Breast epithelium (tissue), 4 donors: ENCODE data around the gene PTH2. TPM values are rescaled to one million over a fixed set of nuclear protein-coding genes. Genes with fewer than 3 reads are reported as not detected.
"Not testable (repeated sequence)": the region's sequence is repeated elsewhere in the genome, so short reads cannot be mapped to it uniquely, and the experiment has no call there.

ENCODE experiments used
- DNase-seq, 2 donors: peaks; one replicate each; pipeline ENCODE4 v3.0.0-alpha.2; 2019; ENCODE audit warnings: low spot score in 2 of 2
- H3K27ac ChIP-seq, 2 donors: fragments of 200-600 bp; sonication (generic) in 1 of 2; one replicate each; pipeline ENCODE4 v1.5.1; 2016 to 2019; ENCODE audit warnings: mild to moderate bottlenecking in 1 of 2
- H3K27me3 ChIP-seq, 2 donors: fragments of 200-600 bp; sonication (generic) in 1 of 2; one replicate each; pipeline versions ENCODE4 v1.5.1 to v1.6.0; 2017 to 2019; ENCODE audit warnings: control low read depth in 1 of 2, mild to moderate bottlenecking in 1 of 2
- H3K36me3 ChIP-seq: fragments of 200-600 bp; one replicate; pipeline ENCODE4 v1.5.1; 2019
- H3K4me1 ChIP-seq, 2 donors: fragments of 200-600 bp; sonication (generic); one replicate each; pipeline ENCODE4 v1.5.1; 2016 to 2019; ENCODE audit warnings: control low read depth in 1 of 2
- H3K4me3 ChIP-seq, 3 donors: fragments of 200-600 bp; sonication (generic); 1 replicate in 2 of 3; 2 replicates in 1 of 3; pipeline ENCODE4 v1.5.1; 2016 to 2019; ENCODE audit warnings: mild to moderate bottlenecking in 3 of 3, moderate library complexity in 2 of 3
- H3K9me3 ChIP-seq, 2 donors: fragments of 200-600 bp; sonication (generic) in 1 of 2; one replicate each; pipeline ENCODE4 v1.5.1; 2016 to 2019; ENCODE audit warnings: control low read depth in 1 of 2
- CTCF ChIP-seq, 3 donors: fragments of 450-650 bp; IDR thresholded peaks; one replicate each; pipeline ENCODE4 v1.5.1; 2016 to 2017; ENCODE audit warnings: antibody characterized with exemption in 3 of 3, mild to moderate bottlenecking in 3 of 3, moderate library complexity in 3 of 3
- POLR2A ChIP-seq: fragments of 450-650 bp; IDR thresholded peaks from one replicate; pipeline ENCODE4 v1.6.1; 2016; ENCODE audit warnings: antibody characterized with exemption, mild to moderate bottlenecking, moderate library complexity
- POLR2AphosphoS5 ChIP-seq, 3 donors: sonication (generic); formaldehyde crosslinking; IDR thresholded peaks; one replicate each; pipeline ENCODE4 v1.6.1; 2017; ENCODE audit warnings: antibody characterized with exemption in 3 of 3
- intact Hi-C: fragments of 100-400 bp; cut with DNase I; formaldehyde crosslinking; loops from one replicate; pipeline ENCODE4 v1.15.1; 2023; ENCODE audit warnings: low total_unique reads
- total RNA-seq, 3 donors: library from RNA; depleted of rRNA; stranded (reverse); fragments of >200 nt; gene quantifications; one replicate each; pipeline ENCODE4 v1.1.0, GENCODE V29; 2016

The PTH2 gene
- total RNA-seq, 3 donors from 2014 or later: not detected

- intact Hi-C loops: no loop called here
- no peak overlapping the region for H3K27ac ChIP-seq
- DNase-seq: no peak
Observed at GRCh38 chr19:49461656-49462055, 38.4 kb upstream of the PTH2 start.

GRCh38 chr19:49461130-49461529 is 37.9 kb upstream of the PTH2 start:
- H3K4me1 ChIP-seq, intact Hi-C loops, H3K4me3 ChIP-seq, H3K27ac ChIP-seq, H3K27me3 ChIP-seq, H3K9me3 ChIP-seq, H3K36me3 ChIP-seq, DNase-seq: not testable (repeated sequence)

More at GRCh38 chr19:49461656-49462055, 38.4 kb upstream of the PTH2 start:
- H3K4me1 ChIP-seq: no peaks in the 10 kb centered on the region
- TF ChIP-seq POLR2AphosphoS5 (IDR thresholded peaks at IDR 0.05) (no peak), POLR2A (no peak), CTCF (IDR thresholded peaks at IDR 0.05) (no peak)
- no peaks in the 10 kb centered on the region for H3K9me3 ChIP-seq
- H3K27me3 ChIP-seq: no peaks in the 10 kb centered on the region
- H3K36me3 ChIP-seq: no peaks in the 10 kb centered on the region
- no peak overlapping the region for H3K4me3 ChIP-seq

GRCh38 chr19:49459388-49459787 is 36.1 kb upstream of the PTH2 start:
- H3K27me3 ChIP-seq: no peaks in the 10 kb centered on the region
- no peak overlapping the region for H3K27ac ChIP-seq
- H3K9me3 ChIP-seq: no peaks in the 10 kb centered on the region
- TF ChIP-seq POLR2AphosphoS5 (IDR thresholded peaks at IDR 0.05): no peak
- TF ChIP-seq CTCF (IDR thresholded peaks at IDR 0.05): no peak
- no peak for TF ChIP-seq POLR2A
- H3K4me3 ChIP-seq: no peak overlapping the region
- no peaks in the 10 kb centered on the region for H3K36me3 ChIP-seq
- H3K4me1 ChIP-seq: no peaks in the 10 kb centered on the region
- no peak for DNase-seq
- intact Hi-C loops: no loop called here

- H3K27ac ChIP-seq: peak overlapping the region in 1 of 2 donors; percentile 40
- TF ChIP-seq CTCF (IDR thresholded peaks at IDR 0.05): no peak
- TF ChIP-seq POLR2A: no peak
- no peak for TF ChIP-seq POLR2AphosphoS5 (IDR thresholded peaks at IDR 0.05)
- no peaks in the 10 kb centered on the region for H3K4me1 ChIP-seq
- no peaks in the 10 kb centered on the region for H3K9me3 ChIP-seq
- DNase-seq: no peak
- no peaks in the 10 kb centered on the region for H3K27me3 ChIP-seq
- no peak overlapping the region for H3K4me3 ChIP-seq
- no peaks in the 10 kb centered on the region for H3K36me3 ChIP-seq
- intact Hi-C loops: no loop called here
Observed at GRCh38 chr19:49458567-49458903, 35.3 kb upstream of the PTH2 start.

GRCh38 chr19:49456326-49456725 is 33.1 kb upstream of the PTH2 start:
- DNase-seq: no peak
- Histone ChIP-seq H3K4me3 (no peak overlapping the region), H3K4me1 (no peaks in the 10 kb centered on the region), H3K9me3 (no peaks in the 10 kb centered on the region), H3K36me3 (no peaks in the 10 kb centered on the region), H3K27me3 (no peaks in the 10 kb centered on the region), H3K27ac (peak overlapping the region; percentile 24 to 71)
- intact Hi-C loops: no loop called here
- TF ChIP-seq POLR2A (no peak), POLR2AphosphoS5 (IDR thresholded peaks at IDR 0.05) (no peak), CTCF (IDR thresholded peaks at IDR 0.05) (no peak)

GRCh38 chr19:49455773-49456172 is 32.5 kb upstream of the PTH2 start:
- H3K4me1 ChIP-seq: no peaks in the 10 kb centered on the region
- no peaks in the 10 kb centered on the region for H3K9me3 ChIP-seq
- no peak overlapping the region for H3K4me3 ChIP-seq
- intact Hi-C loops: no loop called here
- H3K27ac ChIP-seq: peak overlapping the region in 1 of 2 donors; percentile 71
- H3K27me3 ChIP-seq: no peaks in the 10 kb centered on the region
- TF ChIP-seq POLR2AphosphoS5 (IDR thresholded peaks at IDR 0.05) (peak in 1 of 3 donors; percentile 22), CTCF (IDR thresholded peaks at IDR 0.05) (no peak), POLR2A (no peak)
- no peak for DNase-seq
- no peaks in the 10 kb centered on the region for H3K36me3 ChIP-seq
